HG03103 (cell line): ENCODE measurements around the gene SPP1.

ENCODE experiments used
- ATAC-seq: cut with Tn5 transposase; IDR thresholded peaks from one replicate; pipeline ENCODE4 v1.9.1; 2021; ENCODE audit warnings: low read depth; ENCODE audit not compliant: unreplicated experiment

Gene SPP1

DNA sequence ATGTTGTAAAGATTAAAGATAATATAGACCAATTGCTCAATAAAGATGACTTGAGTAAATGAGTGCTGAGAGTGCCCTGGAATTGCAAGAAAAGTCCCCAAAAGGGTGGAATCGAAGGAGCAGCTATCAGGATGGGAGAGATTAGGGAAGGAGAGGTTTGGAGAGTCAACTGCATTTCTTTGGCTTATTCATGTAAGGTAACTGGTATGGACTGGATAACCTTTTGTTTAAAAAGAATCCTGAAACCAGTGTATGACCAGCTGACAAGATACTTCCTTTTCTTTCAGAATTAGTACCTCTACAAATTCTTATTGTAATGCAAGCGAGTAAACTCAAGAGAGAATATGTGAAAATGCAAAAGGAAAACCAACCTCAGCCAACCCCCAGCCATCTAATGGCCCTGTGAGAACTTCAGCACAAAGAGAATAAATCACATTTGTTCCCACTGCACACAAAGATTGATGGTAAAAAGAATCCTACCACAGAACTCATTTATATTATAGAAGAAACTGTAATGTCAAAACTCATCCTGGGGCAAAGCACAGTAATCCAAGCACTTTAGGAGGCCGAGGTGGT lies 24.5 kb upstream of the SPP1 start:
- no peak for ATAC-seq

DNA sequence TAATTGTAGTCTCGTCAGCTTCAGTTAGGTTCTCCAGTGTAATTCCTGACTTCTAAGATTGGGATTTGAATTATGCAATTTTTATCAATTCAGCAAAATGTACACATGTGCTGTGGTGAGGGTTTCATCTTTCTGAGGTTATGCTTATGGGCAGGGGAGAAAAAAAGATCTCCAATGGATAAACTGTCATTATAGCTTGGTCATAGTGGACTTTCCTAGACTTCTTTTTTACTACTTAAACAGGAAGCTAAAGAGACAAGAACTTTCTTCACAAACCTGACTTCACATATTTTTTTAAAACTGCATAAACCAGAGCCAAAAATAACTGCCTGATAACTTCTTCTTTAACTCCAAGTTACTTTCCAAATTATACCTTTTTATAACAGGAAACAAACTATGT lies 21.7 kb upstream of the SPP1 start:
- ATAC-seq = no peak

DNA sequence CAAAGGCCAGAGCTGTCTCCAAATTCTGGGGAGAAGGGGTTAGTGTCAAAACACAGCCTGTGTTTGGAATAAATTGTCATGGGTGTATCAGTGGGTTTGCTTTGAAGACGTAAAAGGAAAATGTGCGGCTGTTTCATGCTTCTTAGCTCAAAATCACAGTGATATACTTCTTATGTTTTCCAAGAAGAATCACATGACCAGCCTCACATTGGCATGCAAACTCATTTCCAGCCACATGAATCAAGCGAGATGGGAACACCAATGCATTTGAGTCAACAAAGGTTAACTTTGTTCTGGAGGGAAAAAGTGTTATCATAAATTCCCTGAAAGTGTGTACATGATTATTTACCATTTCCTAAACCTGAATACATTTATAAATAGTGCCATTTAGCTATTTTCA lies 19.0 kb upstream of the SPP1 start:
- no peak for ATAC-seq

DNA sequence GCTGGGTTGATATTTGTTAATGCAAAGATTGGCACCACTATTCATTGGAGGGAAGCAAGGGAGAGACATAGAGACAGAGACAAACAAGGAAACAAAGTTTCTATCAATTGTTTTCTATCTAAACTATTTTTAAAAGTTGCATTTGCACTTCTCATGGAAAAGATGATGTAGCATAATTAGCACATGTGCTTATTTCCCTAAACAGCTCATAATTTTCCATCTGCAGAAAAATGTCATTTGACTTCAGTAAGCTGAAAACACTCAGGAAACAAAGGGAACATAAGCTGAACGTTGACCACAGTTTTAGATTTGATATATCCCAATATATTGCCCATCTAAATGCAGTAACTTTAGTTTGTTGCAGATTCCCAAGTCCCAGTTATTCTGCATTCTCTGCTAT lies 18.5 kb upstream of the SPP1 start:
- ATAC-seq = no peak

DNA sequence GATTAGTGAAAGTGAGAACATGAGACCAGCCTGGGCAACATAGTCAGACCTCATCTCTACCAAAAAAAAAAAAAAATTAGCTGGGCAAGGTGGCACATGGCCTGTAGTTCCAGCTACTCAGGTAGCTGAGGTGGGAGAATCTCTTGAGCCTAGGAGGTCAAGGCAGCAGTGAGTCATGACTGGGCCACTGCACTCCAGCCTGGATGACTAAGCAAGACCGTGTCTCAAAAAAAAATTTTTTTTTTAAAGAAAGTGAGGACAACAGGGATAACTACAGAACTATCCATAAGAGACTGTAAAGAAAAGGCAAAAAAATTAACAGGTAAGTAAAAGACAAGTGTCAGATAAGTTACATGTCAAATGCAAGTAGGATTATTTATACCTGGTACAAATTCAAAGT lies 13.5 kb upstream of the SPP1 start:
- ATAC-seq = no peak

DNA sequence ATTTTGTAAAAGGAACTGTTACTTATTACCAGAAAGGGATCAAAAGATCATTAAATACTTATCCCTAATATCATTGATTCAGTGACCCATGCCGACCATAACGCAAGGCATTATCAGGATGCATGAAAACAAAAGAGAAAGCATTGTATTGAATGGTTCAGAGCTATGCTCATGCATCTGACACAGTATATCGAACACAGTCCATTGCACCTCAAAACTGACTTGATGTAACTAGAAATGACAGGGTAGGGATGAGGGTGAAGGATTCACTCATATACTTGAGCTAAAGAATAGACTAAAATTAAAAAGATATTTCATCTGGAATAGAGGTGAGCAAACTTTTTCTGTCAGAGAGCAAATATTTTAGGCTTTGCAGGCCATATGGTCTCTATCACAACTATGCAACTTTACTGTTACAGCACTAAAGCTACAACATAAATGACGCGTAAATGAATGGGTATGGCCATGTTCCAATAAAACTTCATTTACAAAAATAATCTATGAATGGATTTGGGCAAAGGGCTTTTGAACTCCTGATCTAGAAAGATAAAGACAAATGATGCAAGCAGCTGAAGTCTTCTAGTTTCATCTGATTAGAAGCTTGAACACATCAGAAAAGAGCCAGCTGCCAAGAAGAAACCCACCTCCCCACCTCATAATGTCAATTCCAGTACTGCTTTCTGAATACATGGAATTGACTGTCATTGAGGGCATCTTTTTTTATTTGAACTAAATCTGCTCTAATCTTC lies 12.9 kb upstream of the SPP1 start:
- ATAC-seq = no peak

DNA sequence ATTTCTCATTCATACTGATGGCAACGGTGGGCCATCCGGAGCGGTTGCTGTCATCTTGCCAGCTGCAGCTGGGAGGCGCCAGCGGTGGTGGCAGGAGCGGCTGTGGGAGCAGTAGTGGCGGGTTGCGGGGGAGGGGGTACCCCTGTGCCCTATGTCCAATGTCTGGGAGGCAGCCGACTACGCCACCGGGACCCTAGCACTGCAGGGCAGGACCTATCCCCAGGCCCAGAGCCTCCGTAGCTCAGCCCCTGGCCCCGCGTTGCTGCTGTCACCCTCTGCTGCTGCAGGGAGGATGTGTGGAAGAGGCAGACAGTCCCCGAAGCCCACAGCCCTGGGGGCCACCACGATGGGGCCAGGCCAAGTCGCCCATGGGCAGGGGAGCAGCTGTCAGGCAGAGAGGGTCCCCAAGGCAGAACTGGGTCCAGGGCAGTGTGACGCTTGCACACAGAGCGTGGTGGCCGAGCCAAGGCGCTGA lies 10.0 kb upstream of the SPP1 start:
- ATAC-seq = no peak

DNA sequence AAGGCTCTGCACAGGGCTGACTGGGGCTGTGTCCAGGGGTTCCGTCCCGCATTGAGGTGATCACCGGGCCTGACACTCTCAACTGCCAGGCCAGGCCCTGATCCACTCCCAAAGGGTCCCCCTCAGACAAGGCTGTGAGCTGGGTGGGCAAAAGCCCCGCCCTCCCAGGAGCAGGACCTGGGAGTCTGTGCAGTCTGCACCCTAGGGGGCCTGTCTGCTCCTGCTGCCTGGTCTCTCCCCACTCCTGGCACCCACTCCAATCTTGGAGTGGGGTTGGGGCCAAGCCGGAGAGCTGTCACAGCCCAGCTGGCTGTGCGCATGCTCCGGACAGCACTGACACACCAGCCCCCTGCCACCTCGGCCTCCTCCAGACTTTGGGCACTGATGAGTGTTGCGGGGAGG lies 9.4 kb upstream of the SPP1 start:
- no peak for ATAC-seq

DNA sequence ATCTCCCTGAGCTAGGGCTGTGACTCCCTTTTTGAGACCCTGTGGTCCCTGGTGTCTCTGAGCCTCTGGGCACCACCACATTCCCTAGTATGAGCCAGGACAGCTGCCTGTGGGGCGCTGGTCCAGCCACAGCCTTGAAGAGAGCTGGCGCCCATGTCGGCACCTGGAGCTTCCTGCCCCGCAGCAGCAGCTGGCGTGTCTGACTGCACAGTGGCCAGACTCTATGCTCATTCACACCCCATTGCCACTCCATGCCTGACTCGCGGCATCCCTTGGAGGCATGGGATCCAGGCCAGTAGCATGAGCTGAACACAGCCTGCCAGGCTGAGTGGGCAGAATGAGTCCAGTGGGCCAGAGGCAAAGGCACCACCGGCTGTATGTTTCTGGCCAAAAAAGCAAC lies 8.3 kb upstream of the SPP1 start:
- no peak for ATAC-seq

DNA sequence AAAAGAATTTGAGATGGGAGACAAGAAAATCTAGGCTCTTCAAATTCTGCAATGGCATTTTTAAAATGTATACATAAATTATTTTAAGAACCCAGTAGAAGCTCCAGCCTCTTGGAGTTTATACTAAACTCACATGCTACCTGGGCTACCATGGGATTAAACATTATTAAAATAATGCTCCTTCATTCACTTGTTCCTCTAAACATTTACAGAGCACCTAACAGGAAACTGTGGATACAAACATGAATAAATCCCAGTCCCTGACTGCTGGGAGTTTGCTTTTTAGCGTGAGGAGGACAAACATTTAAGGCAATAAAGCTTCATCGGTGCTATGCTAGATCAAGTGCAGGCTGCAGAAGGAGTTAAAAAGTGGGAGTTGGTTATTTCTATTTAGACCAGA lies 5.4 kb upstream of the SPP1 start:
- no peak for ATAC-seq

DNA sequence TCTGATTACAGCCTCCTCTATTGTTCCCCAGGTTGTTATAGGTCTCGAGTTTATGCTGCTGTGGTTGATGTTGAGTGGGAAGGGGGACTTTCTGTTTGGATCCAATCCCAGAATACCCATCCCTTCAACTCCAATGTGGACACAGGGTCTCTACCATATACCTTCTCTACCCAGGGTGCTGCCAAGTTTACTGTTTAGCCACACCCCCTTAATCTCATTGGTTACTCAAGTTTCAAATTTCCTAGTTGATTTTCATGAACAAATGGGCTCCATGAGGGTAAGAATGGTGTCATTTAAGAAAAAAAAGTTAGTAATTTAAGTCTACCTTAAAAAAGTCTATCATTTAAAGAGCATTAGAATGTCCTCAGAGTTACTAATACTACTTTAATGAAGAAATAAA lies 3.6 kb upstream of the SPP1 start:
- no peak for ATAC-seq

DNA sequence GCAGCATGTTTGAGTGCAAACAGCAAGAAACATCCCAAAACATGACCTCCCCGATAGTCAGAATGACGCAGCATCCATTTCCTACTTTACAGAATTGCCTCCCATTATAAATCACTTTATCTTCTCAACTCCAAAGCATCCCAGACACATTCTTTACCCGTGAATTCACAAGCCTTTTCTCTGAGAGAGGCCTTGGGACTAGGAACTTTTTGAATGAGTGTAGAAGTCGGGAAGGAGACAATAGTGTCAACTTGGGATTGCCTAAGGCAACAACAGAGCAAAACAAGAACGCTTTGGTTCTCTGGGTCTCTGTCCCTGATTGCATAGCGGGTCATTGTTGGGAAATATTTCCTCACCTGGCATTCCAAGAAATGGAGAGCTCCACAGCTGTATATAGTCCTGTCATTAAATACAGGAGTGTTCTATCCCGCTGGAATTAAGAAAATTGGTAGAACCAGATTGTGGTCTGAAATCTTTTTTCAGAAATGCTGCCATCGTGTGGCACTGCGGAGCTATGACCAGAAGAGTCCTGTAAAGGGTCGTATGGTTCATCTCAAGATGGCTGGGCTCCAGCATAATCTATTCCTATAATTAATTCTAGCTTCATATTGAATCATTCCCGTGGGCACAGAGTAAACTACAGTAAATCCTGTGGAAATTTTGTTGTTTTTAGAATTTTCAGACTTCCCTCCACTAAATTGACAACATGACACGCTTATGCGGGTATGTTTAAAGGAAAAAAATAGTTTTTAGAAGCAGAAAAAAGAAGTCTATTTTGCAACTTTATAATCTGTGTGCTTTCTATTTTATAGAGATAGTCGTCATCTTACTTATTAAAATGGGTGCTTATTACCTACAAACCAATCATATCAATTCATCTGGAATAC lies 2.0 kb upstream of the SPP1 start:
- peak; percentile 82 for ATAC-seq

DNA sequence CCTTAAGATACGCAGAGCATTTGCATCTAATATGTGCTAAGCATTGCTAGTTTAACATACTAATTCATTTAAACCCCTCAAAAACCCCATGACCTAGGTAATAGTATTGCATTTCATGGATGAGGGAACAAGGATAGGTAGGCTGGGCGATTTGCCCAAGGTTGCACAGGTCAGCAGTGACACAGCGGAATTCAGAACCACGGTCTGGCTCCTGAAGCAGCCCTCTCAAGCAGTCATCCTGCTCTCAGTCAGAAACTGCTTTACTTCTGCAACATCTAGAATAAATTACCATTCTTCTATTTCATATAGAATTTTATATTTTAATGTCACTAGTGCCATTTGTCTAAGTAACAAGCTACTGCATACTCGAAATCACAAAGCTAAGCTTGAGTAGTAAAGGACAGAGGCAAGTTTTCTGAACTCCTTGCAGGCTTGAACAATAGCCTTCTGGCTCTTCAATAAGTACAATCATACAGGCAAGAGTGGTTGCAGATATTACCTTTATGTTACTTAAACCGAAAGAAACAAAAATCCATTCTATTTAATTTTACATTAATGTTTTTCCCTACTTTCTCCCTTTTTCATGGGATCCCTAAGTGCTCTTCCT lies 555 bp upstream of the SPP1 start:
- ATAC-seq = no peak

DNA sequence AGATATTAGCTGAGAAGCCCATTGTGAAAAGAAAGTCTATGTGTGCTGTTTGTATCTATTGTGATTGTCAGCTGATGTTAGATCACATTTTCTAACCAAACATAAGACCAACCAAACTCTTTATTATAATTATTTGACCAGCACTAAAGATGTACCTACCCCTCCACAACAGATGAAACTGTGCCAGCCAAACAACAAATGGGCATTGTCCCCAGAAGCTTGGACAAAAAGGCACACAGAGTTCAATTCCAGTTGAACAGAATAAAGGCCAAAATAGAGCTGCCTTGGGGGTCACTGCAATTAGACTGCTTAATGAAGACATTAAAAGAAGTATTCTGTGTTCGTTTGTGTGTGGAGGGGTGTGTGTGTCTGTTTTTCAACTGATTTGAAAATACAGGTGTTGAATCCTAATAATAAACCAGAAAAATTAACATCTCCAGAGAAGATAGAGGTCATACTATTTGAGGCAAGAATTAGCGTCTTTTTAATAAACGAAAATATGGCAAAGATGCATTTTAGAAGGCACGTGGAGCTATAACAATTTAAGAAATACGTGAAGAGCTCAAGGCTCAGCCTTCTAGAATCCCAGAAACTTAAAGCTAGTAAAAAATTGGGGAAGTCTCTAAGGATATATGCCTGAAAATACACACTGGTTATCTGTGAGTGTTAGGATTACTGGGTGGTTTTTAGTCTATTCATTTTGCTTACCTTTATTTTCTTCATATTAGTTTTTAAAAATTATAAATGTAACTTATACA lies 2.2 kb downstream of the SPP1 start:
- ATAC-seq = no peak

DNA sequence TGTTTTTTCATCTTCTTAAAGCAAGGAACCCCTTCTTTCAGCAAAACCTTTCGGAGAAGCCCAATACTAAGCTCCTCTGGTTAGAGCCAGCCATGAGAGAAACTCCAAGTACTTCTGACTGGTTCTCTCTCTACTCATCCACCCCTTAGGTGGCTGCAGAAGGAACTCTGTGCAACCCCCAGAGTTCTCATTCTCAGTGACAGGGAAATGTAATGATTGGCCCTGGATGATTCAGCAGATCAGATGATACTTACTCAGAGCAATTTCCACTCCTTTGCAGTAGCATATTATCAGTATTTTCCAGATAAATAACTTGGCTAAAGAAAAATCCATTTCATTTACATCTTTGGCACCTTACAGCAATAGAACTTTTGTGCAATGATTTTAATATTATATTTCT lies 3.2 kb downstream of the SPP1 start:
- ATAC-seq = no peak

DNA sequence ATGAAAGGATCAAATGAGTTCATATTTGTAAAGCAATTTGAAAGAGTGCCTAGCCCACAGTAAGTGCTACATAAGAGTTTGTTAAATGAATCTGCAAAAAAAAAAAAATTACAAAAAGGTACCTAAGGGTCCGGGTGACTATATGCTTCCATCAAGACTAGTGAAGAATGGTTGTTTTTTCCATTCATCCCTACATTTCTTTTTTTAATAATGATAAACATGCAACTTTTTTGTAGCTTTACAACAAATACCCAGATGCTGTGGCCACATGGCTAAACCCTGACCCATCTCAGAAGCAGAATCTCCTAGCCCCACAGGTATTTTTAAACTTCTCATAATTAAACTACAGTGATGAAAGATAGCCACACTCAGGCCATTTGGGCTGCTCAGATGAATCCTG lies 4.3 kb downstream of the SPP1 start:
- no peak for ATAC-seq

DNA sequence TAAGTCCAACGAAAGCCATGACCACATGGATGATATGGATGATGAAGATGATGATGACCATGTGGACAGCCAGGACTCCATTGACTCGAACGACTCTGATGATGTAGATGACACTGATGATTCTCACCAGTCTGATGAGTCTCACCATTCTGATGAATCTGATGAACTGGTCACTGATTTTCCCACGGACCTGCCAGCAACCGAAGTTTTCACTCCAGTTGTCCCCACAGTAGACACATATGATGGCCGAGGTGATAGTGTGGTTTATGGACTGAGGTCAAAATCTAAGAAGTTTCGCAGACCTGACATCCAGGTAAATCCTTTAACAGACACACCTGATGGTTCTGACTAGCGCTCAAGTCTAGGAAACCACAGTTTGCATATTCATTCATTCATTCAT lies 6.0 kb downstream of the SPP1 start:
- no peak for ATAC-seq

DNA sequence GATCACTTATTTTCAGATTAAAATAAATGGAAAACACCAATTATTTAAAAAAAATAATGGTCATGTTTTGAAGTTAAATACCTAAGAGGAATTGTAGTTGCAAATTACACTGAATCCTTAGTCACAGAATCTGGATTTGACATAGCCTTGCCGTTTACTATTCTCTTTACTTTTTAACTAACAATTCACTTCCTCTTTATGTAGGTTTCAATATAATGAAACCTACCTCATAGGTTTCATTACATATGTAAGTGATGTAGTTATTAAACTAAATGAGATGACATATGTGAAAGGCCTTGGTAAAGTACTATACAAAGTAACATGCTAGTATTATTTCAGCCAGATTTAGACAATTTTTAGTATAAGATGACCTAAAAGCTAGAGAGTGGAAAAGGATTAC lies 6.5 kb downstream of the SPP1 start:
- no peak for ATAC-seq

DNA sequence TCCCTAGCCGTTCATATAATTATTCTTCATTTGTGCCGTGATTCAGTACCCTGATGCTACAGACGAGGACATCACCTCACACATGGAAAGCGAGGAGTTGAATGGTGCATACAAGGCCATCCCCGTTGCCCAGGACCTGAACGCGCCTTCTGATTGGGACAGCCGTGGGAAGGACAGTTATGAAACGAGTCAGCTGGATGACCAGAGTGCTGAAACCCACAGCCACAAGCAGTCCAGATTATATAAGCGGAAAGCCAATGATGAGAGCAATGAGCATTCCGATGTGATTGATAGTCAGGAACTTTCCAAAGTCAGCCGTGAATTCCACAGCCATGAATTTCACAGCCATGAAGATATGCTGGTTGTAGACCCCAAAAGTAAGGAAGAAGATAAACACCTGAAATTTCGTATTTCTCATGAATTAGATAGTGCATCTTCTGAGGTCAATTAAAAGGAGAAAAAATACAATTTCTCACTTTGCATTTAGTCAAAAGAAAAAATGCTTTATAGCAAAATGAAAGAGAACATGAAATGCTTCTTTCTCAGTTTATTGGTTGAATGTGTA lies 7.0 kb downstream of the SPP1 start:
- no peak for ATAC-seq

DNA sequence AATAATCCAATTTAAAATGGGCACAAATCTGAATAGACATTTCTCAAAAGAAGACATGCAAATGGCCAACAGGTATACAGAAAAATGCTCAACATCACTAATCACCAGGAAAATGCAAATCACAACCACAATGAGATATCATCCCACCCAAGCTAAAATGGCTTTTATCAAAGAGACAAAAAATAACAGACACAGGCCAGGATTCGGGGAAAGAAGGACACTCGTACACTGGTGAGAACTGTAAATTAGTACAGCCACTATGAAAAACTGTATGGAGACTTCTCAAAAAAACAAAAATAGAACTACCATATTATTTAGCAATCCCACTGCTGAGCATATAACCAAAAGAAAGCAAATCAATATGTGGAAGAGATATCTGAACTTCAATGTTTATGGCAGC lies 8.5 kb downstream of the SPP1 start:
- no peak for ATAC-seq
